ENCODE data around the gene ANO1. TPM values are rescaled to one million over a fixed set of nuclear protein-coding genes. Genes with fewer than 3 reads are reported as not detected.

The ANO1 gene
- total RNA-seq, 2 experiments from 2014 or later, result not detected

GRCh38 chr11:70097783-70098563 lies 19.9 kb downstream of the ANO1 start:
- CTCF ChIA-PET, result no interaction called here
- POLR2A ChIA-PET, result no interaction called here
- no peaks in the 10 kb centered on the region for H3K4me1 Mint-ChIP-seq (ENCODE audit: low read depth)
- intact Hi-C loops (cut with micrococcal nuclease), result no loop called here
- no peak overlapping the region for H3K4me3 Mint-ChIP-seq
- DNase-seq, result no peak
- no peaks in the 10 kb centered on the region for H3K36me3 Mint-ChIP-seq
- H3K27me3 Mint-ChIP-seq, result peaks cover 1% of the 10 kb centered on the region
- no peak overlapping the region for H3K27ac Mint-ChIP-seq
- H3K9me3 Mint-ChIP-seq, result no peaks in the 10 kb centered on the region

DNA sequence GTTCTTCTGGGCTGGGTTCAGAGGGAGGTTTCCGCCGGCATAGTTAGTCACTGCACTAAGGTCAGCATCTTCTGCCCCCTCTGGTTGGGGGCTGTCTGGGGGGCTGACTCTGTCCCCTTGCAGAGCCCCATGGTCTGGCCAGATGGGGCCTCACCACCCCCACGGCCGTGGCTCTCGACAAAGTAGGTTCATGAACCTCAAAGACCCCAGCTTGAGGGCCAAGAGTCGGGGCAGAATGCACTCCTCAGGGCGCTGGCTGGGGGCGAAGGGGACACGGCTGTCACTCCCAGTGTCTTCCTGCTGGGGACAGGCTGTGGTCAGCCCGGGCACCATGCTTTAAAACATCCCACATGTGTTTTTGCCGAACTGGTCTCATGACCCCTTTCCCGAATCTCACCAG lies 20.8 kb downstream of the ANO1 start:
- POLR2A ChIA-PET, result no interaction called here
- DNase-seq, result no peak
- Mint-ChIP-seq H3K27me3 (peaks cover 1% of the 10 kb centered on the region), H3K4me1 (ENCODE audit: low read depth) (no peaks in the 10 kb centered on the region), H3K4me3 (no peak overlapping the region), H3K36me3 (no peaks in the 10 kb centered on the region), H3K9me3 (no peaks in the 10 kb centered on the region), H3K27ac (no peak overlapping the region)
- CTCF ChIA-PET, result no interaction called here
- intact Hi-C loops (cut with micrococcal nuclease), result no loop called here

GRCh38 chr11:70099578-70100279 lies 21.6 kb downstream of the ANO1 start:
- H3K27ac Mint-ChIP-seq, result no peak overlapping the region
- POLR2A ChIA-PET, result no interaction called here
- no peak for DNase-seq
- no peaks in the 10 kb centered on the region for H3K4me1 Mint-ChIP-seq (ENCODE audit: low read depth)
- no peak overlapping the region for H3K4me3 Mint-ChIP-seq
- H3K36me3 Mint-ChIP-seq, result no peaks in the 10 kb centered on the region
- intact Hi-C loops (cut with micrococcal nuclease), result no loop called here
- H3K9me3 Mint-ChIP-seq, result no peaks in the 10 kb centered on the region
- H3K27me3 Mint-ChIP-seq, result peaks cover 1% of the 10 kb centered on the region
- CTCF ChIA-PET, result no interaction called here

GRCh38 chr11:70100280-70100603 lies 22.1 kb downstream of the ANO1 start:
- Mint-ChIP-seq H3K4me1 (ENCODE audit: low read depth) (no peaks in the 10 kb centered on the region), H3K27me3 (peaks cover 1% of the 10 kb centered on the region), H3K4me3 (no peak overlapping the region), H3K9me3 (no peaks in the 10 kb centered on the region), H3K27ac (no peak overlapping the region), H3K36me3 (no peaks in the 10 kb centered on the region)
- POLR2A ChIA-PET, result no interaction called here
- no peak for DNase-seq
- intact Hi-C loops (cut with micrococcal nuclease), result no loop called here
- CTCF ChIA-PET, result no interaction called here

DNA sequence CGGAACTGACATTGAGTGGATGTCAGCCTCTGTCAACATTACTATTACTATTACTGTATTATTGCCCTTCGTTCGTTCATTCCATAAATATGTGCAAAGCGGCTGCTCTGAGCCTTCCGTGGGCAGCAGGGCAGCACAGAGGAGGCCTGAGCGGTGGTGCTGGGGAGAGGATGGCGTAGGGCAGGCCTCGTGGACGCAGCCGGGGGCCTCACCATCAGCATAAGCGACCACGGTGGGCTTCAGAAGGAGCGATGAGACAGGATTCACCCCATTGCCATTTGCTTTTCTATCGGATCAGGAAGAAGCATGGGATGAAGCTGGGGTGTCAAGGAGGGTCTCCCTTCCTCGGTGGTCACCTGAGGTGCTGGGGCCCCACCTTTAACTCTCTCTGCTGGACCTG lies 22.7 kb downstream of the ANO1 start:
- intact Hi-C loops (cut with micrococcal nuclease), result no loop called here
- Mint-ChIP-seq H3K36me3 (no peaks in the 10 kb centered on the region), H3K27me3 (peaks cover 1% of the 10 kb centered on the region), H3K4me3 (no peak overlapping the region), H3K9me3 (no peaks in the 10 kb centered on the region), H3K4me1 (ENCODE audit: low read depth) (no peaks in the 10 kb centered on the region), H3K27ac (no peak overlapping the region)
- POLR2A ChIA-PET, result no interaction called here
- CTCF ChIA-PET, result no interaction called here
- DNase-seq, result no peak

- DNase-seq, result no peak
- POLR2A ChIA-PET, result no interaction called here
Measured at GRCh38 chr11:70103256-70103975, 25.3 kb downstream of the ANO1 start.

GRCh38 chr11:70104419-70104818 lies 26.3 kb downstream of the ANO1 start:
- no peak for DNase-seq
- no peaks in the 10 kb centered on the region for H3K4me1 Mint-ChIP-seq (ENCODE audit: low read depth)
- no peaks in the 10 kb centered on the region for H3K36me3 Mint-ChIP-seq
- CTCF ChIA-PET, result no interaction called here
- H3K27ac Mint-ChIP-seq, result no peak overlapping the region
- intact Hi-C loops (cut with micrococcal nuclease), result no loop called here
- POLR2A ChIA-PET, result no interaction called here
- no peaks in the 10 kb centered on the region for H3K27me3 Mint-ChIP-seq
- H3K9me3 Mint-ChIP-seq, result no peaks in the 10 kb centered on the region
- no peak overlapping the region for H3K4me3 Mint-ChIP-seq

More at GRCh38 chr11:70103256-70103975, 25.3 kb downstream of the ANO1 start:
- Mint-ChIP-seq H3K36me3 (no peaks in the 10 kb centered on the region), H3K9me3 (no peaks in the 10 kb centered on the region), H3K4me3 (no peak overlapping the region), H3K27me3 (no peaks in the 10 kb centered on the region), H3K27ac (no peak overlapping the region), H3K4me1 (ENCODE audit: low read depth) (no peaks in the 10 kb centered on the region)
- CTCF ChIA-PET, result no interaction called here
- intact Hi-C loops (cut with micrococcal nuclease), result no loop called here

DNA sequence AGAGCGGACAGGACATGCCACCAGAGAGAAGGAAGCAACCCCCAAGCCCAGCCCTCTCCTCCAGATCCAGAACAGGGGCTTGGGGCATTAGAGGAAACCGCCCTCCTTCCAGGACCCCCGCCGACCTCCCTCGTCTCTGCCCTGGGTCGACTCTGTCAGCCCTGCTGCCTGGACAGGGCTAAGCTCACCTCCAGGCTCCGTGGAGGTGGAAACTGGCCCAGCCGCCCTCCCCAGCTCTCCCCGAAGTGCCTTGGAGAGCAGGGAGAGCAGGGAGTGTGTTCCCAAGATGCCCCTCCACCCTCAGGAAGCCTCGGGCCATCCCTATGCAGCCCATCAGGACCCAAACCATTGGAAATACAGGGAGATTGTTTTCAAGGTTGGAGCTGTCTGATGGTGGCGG lies 26.8 kb downstream of the ANO1 start:
- Mint-ChIP-seq H3K9me3 (no peaks in the 10 kb centered on the region), H3K27ac (no peak overlapping the region), H3K36me3 (no peaks in the 10 kb centered on the region), H3K27me3 (no peaks in the 10 kb centered on the region), H3K4me1 (ENCODE audit: low read depth) (no peaks in the 10 kb centered on the region), H3K4me3 (no peak overlapping the region)
- POLR2A ChIA-PET, result no interaction called here
- intact Hi-C loops (cut with micrococcal nuclease), result no loop called here
- CTCF ChIA-PET, result no interaction called here
- DNase-seq, result no peak

DNA sequence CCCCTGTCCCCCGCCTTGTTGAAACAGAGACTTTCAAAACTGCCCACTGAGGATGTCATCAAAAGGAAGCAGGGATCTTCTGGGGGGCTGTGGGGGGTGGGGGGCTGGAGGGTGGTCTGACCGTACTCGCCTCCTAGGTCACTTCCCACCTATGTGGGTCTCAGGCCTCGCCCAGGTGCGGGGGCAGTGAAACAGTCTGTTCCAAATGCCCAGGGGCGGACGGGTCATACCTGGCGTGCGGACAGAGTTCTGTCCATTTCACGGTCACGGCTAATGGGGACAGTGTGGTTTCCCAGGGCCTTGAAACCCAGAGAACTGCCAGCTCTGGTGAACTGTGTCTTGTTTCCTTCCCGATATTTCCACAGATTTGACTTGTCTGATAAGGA lies 27.2 kb downstream of the ANO1 start:
- no peak overlapping the region for H3K27ac Mint-ChIP-seq
- no peaks in the 10 kb centered on the region for H3K36me3 Mint-ChIP-seq
- no peaks in the 10 kb centered on the region for H3K4me1 Mint-ChIP-seq (ENCODE audit: low read depth)
- H3K27me3 Mint-ChIP-seq, result no peaks in the 10 kb centered on the region
- POLR2A ChIA-PET, result no interaction called here
- intact Hi-C loops (cut with micrococcal nuclease), result no loop called here
- CTCF ChIA-PET, result interaction anchor here (0.6 kb wide), 1 partner anchor 1611 kb away, joined by 3 read pairs; no protein-coding TSS in a partner anchor
- no peak for DNase-seq
- no peaks in the 10 kb centered on the region for H3K9me3 Mint-ChIP-seq
- H3K4me3 Mint-ChIP-seq, result no peak overlapping the region

DNA sequence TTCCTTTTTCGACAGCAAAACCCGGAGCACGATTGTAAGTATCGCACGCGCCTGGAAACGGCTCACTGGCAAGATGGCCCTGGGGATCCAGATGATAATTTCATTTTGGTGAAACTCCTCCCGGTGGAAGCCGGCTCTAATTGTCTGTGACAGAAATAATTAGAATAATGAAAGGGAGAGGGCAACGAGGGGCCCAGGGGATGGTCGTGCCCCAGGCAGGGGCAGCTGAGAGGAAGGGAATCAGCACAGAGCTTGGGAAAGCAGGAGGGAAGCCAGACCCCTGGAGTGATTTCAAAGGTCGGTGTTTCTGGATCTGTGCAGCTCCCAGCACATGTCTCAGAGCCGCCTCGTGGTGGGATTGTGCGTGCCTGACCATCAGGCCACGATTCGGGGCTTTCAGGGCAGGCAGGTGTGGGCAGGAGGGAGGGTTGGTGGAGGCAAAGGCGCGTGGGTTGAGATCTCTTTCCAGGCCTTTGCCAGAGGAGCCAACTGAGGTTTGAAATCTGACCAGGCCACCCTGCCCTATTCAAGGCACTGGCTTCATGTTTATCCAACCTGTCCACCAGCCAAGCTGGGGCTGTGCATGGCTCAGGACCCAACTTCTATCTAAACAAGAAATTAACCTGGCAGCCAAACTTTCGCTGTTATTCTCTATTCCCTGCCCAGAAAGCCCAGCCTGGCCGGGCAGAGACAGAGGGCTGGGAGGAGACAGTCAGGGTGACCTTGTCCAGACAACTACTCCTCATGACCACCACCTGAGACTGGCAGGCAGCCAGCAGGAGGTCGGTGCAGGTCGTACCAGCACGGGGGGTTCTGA lies 27.8 kb downstream of the ANO1 start:
- no peak for DNase-seq
- H3K27ac Mint-ChIP-seq, result no peak overlapping the region
- no peaks in the 10 kb centered on the region for H3K36me3 Mint-ChIP-seq
- no peaks in the 10 kb centered on the region for H3K4me1 Mint-ChIP-seq (ENCODE audit: low read depth)
- POLR2A ChIA-PET, result interaction anchor here (0.5 kb wide), 1 partner anchor 22 kb away, joined by 3 read pairs; no protein-coding TSS in a partner anchor
- H3K4me3 Mint-ChIP-seq, result no peak overlapping the region
- H3K9me3 Mint-ChIP-seq, result no peaks in the 10 kb centered on the region
- CTCF ChIA-PET, result interaction anchor here (0.6 kb wide), 1 partner anchor 1612 kb away, joined by 3 read pairs; no protein-coding TSS in a partner anchor
- intact Hi-C loops (cut with micrococcal nuclease), result no loop called here
- H3K27me3 Mint-ChIP-seq, result peaks cover 1% of the 10 kb centered on the region

DNA sequence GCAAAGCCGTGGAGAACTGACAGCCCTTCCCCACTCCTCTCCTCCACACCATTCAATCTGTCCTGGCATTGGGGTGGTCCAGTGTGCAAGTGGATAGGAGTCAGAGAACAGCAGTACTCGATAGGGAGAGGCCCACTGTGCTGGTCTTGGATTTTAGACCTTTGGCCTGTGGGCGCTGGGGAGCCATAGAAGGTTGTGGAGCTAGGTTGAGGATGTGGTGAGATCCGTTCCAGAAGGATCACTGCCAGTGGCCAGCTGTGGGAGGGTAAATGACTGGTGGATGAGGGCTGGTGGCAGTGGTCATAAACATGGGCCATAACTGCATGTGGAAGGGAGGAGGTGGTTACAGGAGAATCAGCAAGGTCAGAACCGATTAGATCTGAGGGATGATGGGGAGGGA lies 28.6 kb downstream of the ANO1 start:
- Mint-ChIP-seq H3K27me3 (peaks cover 7% of the 10 kb centered on the region), H3K4me3 (no peak overlapping the region), H3K9me3 (no peaks in the 10 kb centered on the region), H3K4me1 (ENCODE audit: low read depth) (peaks cover 5% of the 10 kb centered on the region), H3K36me3 (no peaks in the 10 kb centered on the region), H3K27ac (no peak overlapping the region)
- ChIA-PET CTCF (no interaction called here), POLR2A (no interaction called here)
- intact Hi-C loops (cut with micrococcal nuclease), result no loop called here
- no peak for DNase-seq

DNA sequence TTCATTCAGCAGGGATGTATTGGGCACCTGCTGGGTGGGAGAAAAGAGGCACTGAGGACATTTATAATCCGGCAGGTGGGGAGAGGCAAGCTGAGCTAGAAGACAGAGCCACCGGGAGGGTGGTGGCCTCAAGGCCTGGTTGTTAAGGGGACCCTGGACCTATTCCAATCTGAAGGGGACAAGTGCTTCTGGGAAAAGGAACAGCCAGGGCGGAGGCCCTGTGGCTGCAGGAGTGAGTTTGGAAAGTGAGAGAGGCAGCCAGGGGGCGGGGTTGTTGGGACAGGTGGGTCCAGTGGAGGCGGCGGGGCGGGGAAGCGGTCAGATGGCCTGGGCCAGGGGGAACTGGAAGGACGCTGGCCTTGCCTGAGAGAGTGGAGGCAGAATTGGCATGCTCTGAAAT lies 29.1 kb downstream of the ANO1 start:
- DNase-seq, result no peak
- Mint-ChIP-seq H3K36me3 (no peaks in the 10 kb centered on the region), H3K27me3 (peaks cover 7% of the 10 kb centered on the region), H3K9me3 (no peaks in the 10 kb centered on the region), H3K4me3 (no peak overlapping the region), H3K4me1 (ENCODE audit: low read depth) (peaks cover 5% of the 10 kb centered on the region), H3K27ac (no peak overlapping the region)
- POLR2A ChIA-PET, result no interaction called here
- intact Hi-C loops (cut with micrococcal nuclease), result no loop called here
- CTCF ChIA-PET, result no interaction called here

Data from activated CD4-positive, alpha-beta memory T cell treated with anti-CD3 and anti-CD28 coated beads for 36 hours (primary cell).